PC-9 (cell line): ENCODE measurements around the gene RPS28. TPM values are rescaled to one million over a fixed set of nuclear protein-coding genes. Genes with fewer than 3 reads are reported as not detected.
"Not testable (repeated sequence)": the region's sequence is repeated elsewhere in the genome, so short reads cannot be mapped to it uniquely, and the experiment has no call there.

Experiments used
- Bru-seq: library from RNA; stranded (reverse); fragments of 400-500 nt; gene quantifications from one replicate; lab custom pipeline; 2021; lab: Mats Ljungman, UMichigan
- BruChase-seq, 2 experiments: library from RNA; stranded (reverse); fragments of 400-500 nt; gene quantifications; one replicate each; lab custom pipeline; 2021; lab: Mats Ljungman, UMichigan
- BruUV-seq: library from RNA; stranded (reverse); fragments of 400-500 nt; replicated peaks from 2 replicates; lab custom pipeline; 2021; lab: Mats Ljungman, UMichigan
- CTCF ChIA-PET: fragments of 300-600 bp; sonication (Branson Sonifier 250); formaldehyde crosslinking; loops from one replicate; lab custom pipeline; 2022; ENCODE audit warnings: antibody characterized with exemption; lab: Charles Lee
- POLR2A ChIA-PET: fragments of 300-600 bp; sonication (Branson Sonifier 250); formaldehyde crosslinking; loops from one replicate; lab custom pipeline; 2022; ENCODE audit warnings: antibody characterized with exemption; ENCODE audit not compliant: unreplicated experiment; lab: Charles Lee
- DNase-seq, 2 experiments: peaks; one replicate each; pipeline versions ENCODE4 v3.0.0 to v3.0.0-alpha.2; 2015 to 2022; ENCODE audit warnings: mixed read lengths in 1 of 2
- H2AFZ ChIP-seq: fragments of 200-600 bp; sonication (generic); 2 replicates; pipeline ENCODE4 v1.8.1; 2017; ENCODE audit warnings: antibody characterized with exemption
- H3F3A ChIP-seq: fragments of 200-600 bp; sonication (generic); 2 replicates; pipeline ENCODE4 v1.8.1; 2017; ENCODE audit warnings: antibody characterized with exemption, mild to moderate bottlenecking, low read depth; ENCODE audit not compliant: insufficient read depth
- H3K27ac ChIP-seq: fragments of 200-600 bp; sonication (generic); 2 replicates; pipeline ENCODE4 v1.6.1; 2016; ENCODE audit warnings: mixed run types
- H3K27me3 ChIP-seq: fragments of 200-600 bp; sonication (generic); 2 replicates; pipeline ENCODE4 v1.6.1; 2016; ENCODE audit warnings: low read depth, mixed run types; ENCODE audit not compliant: insufficient read depth
- H3K36me3 ChIP-seq: fragments of 200-600 bp; sonication (generic); 2 replicates; pipeline ENCODE4 v1.6.1; 2016; ENCODE audit warnings: low read depth, mixed run types
- H3K4me1 ChIP-seq: fragments of 200-600 bp; sonication (generic); replicated peaks from 2 replicates; pipeline ENCODE4 v1.6.1; 2016; ENCODE audit warnings: mixed run types; ENCODE audit not compliant: insufficient read depth
- H3K4me2 ChIP-seq: fragments of 200-600 bp; sonication (generic); 2 replicates; pipeline ENCODE4 v1.6.1; 2017; ENCODE audit warnings: mixed run types
- H3K4me3 ChIP-seq: fragments of 200-600 bp; sonication (generic); 2 replicates; pipeline ENCODE4 v1.6.1; 2016; ENCODE audit warnings: mixed run types
- H3K79me2 ChIP-seq: fragments of 200-600 bp; sonication (generic); 2 replicates; pipeline ENCODE4 v1.6.1; 2017; ENCODE audit warnings: low read depth, mixed run types
- H3K9me2 ChIP-seq: fragments of 200-600 bp; sonication (generic); 2 replicates; pipeline ENCODE4 v1.8.1; 2017; ENCODE audit warnings: mild to moderate bottlenecking; ENCODE audit not compliant: insufficient read depth
- H3K9me3 ChIP-seq: fragments of 200-600 bp; sonication (generic); 2 replicates; pipeline ENCODE4 v1.8.1; 2016; ENCODE audit warnings: low read depth; ENCODE audit not compliant: insufficient read depth
- H4K20me1 ChIP-seq: fragments of 200-600 bp; sonication (generic); 2 replicates; pipeline ENCODE4 v1.8.1; 2017; ENCODE audit not compliant: insufficient read depth
- EZH2 ChIP-seq: fragments of 200-600 bp; sonication (generic); IDR thresholded peaks from 2 replicates; pipeline ENCODE4 v1.8.0; 2017; ENCODE audit warnings: antibody characterized with exemption, low read depth
- intact Hi-C: fragments of 100-400 bp; cut with micrococcal nuclease; formaldehyde crosslinking; loops from one replicate; pipeline ENCODE4 v1.10.0; 2022; ENCODE audit not compliant: unreplicated experiment
- long read RNA-seq: library from polyadenylated mRNA; stranded (forward); transcript quantifications from one replicate; pipeline ENCODE4 v2.0.0, GENCODE V29; 2022
- total RNA-seq: library from RNA; stranded (reverse); gene quantifications from 2 replicates; pipeline ENCODE4 v1.2.3, GENCODE V29; 2021
- TF ChIP-seq, protein P1 (sequence below): fragments of 200-600 bp; sonication (generic); conservative IDR thresholded peaks from 2 replicates; pipeline ENCODE4 v1.6.1; 2017; ENCODE audit warnings: mixed run types, antibody characterized with exemption, mild to moderate bottlenecking, moderate library complexity

RPS28 gene
- total RNA-seq (1,283 and 1,512 TPM in 2 replicates), Bru-seq, nascent RNA (percentile 91 among the genes with signal in this experiment), BruChase-seq, experiment 1, labeled RNA remaining after a 2-hour chase (percentile 82 among the genes with signal in this experiment), BruChase-seq, experiment 2, labeled RNA remaining after a 6-hour chase (percentile 93 among the genes with signal in this experiment)
- long read RNA-seq, transcript RPS28-203 (4 exons, 1,326 nt) = major isoform, 692 of 714 reads
- long read RNA-seq, partial matches to known transcripts = 11 of 714 reads
- long read RNA-seq, other reads (novel, unspliced or antisense) = 7 of 714 reads

DNA sequence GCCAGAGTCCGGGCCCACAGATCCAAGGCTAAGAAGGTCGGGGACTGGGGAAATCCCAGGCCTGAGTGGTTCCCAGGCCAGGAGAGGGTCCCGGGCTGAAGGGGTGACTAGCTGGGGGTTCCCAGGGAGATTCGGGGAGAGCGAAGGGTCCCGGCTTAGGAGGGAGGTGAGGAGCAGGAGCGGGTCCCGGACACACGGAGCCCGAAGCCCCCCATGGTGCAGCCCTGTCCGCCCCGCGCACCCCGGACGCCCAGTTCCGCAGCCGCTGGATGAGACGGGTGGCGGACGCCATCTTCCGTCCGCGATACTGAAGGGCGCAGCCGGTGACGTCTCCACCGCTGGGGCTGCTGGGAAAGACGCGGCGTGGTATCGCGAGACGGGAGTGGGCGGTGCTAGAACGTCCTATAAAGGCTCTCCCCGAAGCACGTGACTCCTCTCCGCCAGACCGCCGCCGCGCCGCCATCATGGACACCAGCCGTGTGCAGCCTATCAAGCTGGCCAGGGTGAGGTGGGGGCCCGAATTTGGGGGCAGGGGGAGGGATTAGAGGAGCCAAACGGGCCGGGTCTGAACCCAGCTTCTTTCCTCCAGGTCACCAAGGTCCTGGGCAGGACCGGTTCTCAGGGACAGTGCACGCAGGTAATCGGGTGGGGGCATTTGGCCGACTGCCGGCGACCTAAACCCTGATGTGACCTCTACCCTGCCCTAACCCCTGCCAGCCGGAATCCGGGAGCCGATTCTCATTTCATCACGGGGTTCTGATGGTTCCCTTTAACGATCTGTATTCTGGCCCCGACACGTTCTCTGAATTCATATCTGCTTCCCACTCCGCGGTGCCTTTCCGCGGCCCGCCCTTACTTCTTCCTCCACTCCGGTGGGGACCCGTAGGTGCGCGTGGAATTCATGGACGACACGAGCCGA lies at the start of gene RPS28, which contains the start of gene NDUFA7:
TSS of gene RPS28 (plus strand) at position 430 of the 919 bp plus-strand sequence. CDS start at position 465, 35 bp downstream.
TSS of gene NDUFA7 (minus strand) at position 309 of the 919 bp plus-strand sequence. CDS start at position 292, 17 bp downstream.
- peak; percentile 88 to 95 for DNase-seq
- Histone ChIP-seq H3K4me2 (peak within 1 kb of the TSS; percentile 99), H4K20me1 (peaks cover 24% of the 10 kb centered on the region), H3K9me2 (no peaks in the 10 kb centered on the region), H2AFZ (peak within 1 kb of the TSS; percentile 92), H3K4me1 (peaks cover 20% of the 10 kb centered on the region), H3K27ac (peak within 1 kb of the TSS; percentile 55), H3K27me3 (no peaks in the 10 kb centered on the region), H3K36me3 (peaks cover 25% of the 10 kb centered on the region), H3K9me3 (no peaks in the 10 kb centered on the region), H3K79me2 (peaks cover 50% of the 10 kb centered on the region), H3F3A (peaks cover 46% of the 10 kb centered on the region; the same call in 1 of the 2 replicates), H3K4me3 (peak within 1 kb of the TSS; percentile 92)
- ChIA-PET POLR2A (interaction anchor here (0.5 to 0.9 kb wide), 8 partner anchors 12 to 1888 kb away, joined by 3 to 6 read pairs (median 4); no protein-coding TSS in a partner anchor), CTCF (interaction anchor here (0.6 kb wide), 1 partner anchor 434 kb away, joined by 7 read pairs; no protein-coding TSS in a partner anchor)
- no peak for TF ChIP-seq EZH2
- TF ChIP-seq, protein P1, sequence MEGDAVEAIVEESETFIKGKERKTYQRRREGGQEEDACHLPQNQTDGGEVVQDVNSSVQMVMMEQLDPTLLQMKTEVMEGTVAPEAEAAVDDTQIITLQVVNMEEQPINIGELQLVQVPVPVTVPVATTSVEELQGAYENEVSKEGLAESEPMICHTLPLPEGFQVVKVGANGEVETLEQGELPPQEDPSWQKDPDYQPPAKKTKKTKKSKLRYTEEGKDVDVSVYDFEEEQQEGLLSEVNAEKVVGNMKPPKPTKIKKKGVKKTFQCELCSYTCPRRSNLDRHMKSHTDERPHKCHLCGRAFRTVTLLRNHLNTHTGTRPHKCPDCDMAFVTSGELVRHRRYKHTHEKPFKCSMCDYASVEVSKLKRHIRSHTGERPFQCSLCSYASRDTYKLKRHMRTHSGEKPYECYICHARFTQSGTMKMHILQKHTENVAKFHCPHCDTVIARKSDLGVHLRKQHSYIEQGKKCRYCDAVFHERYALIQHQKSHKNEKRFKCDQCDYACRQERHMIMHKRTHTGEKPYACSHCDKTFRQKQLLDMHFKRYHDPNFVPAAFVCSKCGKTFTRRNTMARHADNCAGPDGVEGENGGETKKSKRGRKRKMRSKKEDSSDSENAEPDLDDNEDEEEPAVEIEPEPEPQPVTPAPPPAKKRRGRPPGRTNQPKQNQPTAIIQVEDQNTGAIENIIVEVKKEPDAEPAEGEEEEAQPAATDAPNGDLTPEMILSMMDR = peak; percentile 40; the same call in 1 of the 2 replicates
- TSS peak; percentile 78 for BruUV-seq
- intact Hi-C loops = no loop called here

DNA sequence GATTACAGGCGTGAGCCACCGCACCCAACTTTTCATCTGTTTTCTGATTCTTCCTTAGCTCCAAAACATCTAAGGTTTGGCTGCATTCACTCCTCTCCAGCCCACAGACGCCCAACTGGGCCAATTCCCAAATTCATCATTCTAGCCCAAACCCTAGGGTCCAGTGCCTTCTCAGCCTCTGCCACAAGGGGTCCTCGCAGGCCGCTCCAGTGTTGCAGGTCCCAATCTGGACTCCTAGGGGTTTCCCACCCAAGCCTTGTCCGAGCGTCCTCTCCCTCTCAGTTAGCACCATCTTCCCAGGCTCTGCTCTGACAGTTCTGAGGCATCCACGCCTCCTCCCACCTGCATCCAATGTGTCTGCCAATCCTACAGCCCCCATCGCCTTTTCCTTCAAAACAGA lies 44.8 kb upstream of the RPS28 start:
- CTCF ChIA-PET, H2AFZ ChIP-seq, H3K27ac ChIP-seq, H3K9me2 ChIP-seq, H3K4me3 ChIP-seq, H3K4me2 ChIP-seq, BruUV-seq, H3K36me3 ChIP-seq, H3K79me2 ChIP-seq, H3K27me3 ChIP-seq, H3K9me3 ChIP-seq, H4K20me1 ChIP-seq, H3F3A ChIP-seq, POLR2A ChIA-PET, intact Hi-C loops, H3K4me1 ChIP-seq, DNase-seq: not testable (repeated sequence)

DNA sequence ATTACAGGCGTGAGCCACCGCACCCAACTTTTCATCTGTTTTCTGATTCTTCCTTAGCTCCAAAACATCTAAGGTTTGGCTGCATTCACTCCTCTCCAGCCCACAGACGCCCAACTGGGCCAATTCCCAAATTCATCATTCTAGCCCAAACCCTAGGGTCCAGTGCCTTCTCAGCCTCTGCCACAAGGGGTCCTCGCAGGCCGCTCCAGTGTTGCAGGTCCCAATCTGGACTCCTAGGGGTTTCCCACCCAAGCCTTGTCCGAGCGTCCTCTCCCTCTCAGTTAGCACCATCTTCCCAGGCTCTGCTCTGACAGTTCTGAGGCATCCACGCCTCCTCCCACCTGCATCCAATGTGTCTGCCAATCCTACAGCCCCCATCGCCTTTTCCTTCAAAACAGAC lies 30.0 kb upstream of the RPS28 start:
- H3K4me3 ChIP-seq, H3F3A ChIP-seq, H3K79me2 ChIP-seq, H3K27me3 ChIP-seq, DNase-seq, H3K27ac ChIP-seq, CTCF ChIA-PET, POLR2A ChIA-PET, H2AFZ ChIP-seq, H4K20me1 ChIP-seq, H3K4me2 ChIP-seq, BruUV-seq, intact Hi-C loops, H3K9me2 ChIP-seq, H3K9me3 ChIP-seq, H3K4me1 ChIP-seq, H3K36me3 ChIP-seq: not testable (repeated sequence)

DNA sequence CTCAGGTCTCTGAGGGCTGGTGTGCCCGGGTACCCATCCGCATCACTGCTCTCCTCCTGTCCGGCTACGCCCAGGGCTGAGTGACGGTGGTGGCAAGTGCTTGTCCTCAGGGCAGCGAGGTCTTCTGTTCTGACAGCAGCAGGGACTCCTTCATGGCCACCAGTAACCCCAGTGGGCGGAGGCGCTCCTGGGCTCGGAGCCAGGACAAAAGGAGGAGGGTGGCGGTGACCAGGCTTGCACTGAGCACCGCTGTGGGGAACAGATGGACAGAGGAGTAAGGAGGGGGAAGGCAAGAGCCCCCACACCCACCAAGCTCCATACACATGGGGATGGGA lies 19.0 kb upstream of the RPS28 start:
- Histone ChIP-seq H3K27me3 (no peaks in the 10 kb centered on the region), H3K4me3 (no peak overlapping the region), H4K20me1 (no peaks in the 10 kb centered on the region), H3K36me3 (no peaks in the 10 kb centered on the region), H3K9me3 (no peaks in the 10 kb centered on the region), H3F3A (peaks cover 15% of the 10 kb centered on the region; the same call in 1 of the 2 replicates), H3K9me2 (no peaks in the 10 kb centered on the region), H3K4me2 (no peak overlapping the region), H2AFZ (no peak overlapping the region), H3K27ac (no peak overlapping the region), H3K79me2 (peaks cover 9% of the 10 kb centered on the region), H3K4me1 (peaks cover 6% of the 10 kb centered on the region; the same call in 1 of the 2 replicates)
- TF ChIP-seq, protein P1 = no peak
- TF ChIP-seq EZH2 = no peak
- BruUV-seq = no TSS peak
- intact Hi-C loops = no loop called here
- CTCF ChIA-PET = no interaction called here
- POLR2A ChIA-PET = no interaction called here
- DNase-seq = no peak
